NCI-H128 (cell line): ENCODE results near the gene MRPS17.

Experiments
- DNase-seq: peaks from one replicate; lab custom pipeline; 2025; ENCODE audit not compliant: unreplicated experiment; lab: John Stamatoyannopoulos, UW

Gene MRPS17

DNA sequence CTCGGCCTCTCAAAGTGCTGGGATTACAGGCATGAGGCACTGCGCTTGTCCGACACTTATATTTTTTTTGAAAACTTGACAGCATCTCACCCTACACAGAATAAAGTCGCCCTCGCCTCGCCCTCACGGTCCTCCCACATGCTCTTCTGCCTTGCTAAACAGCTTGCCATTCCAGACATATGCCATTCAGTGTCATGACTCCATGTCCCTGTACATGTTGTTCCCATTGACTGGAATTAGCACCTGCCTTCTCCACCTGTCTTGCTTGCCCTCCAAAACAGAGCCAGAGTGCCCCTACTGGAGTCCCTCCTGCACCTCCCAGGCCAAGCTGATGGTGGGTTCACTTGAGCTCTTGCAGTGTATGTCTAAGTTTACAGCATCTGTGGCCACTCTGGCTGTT lies 18.9 kb downstream of the MRPS17 start:
- no peak for DNase-seq

DNA sequence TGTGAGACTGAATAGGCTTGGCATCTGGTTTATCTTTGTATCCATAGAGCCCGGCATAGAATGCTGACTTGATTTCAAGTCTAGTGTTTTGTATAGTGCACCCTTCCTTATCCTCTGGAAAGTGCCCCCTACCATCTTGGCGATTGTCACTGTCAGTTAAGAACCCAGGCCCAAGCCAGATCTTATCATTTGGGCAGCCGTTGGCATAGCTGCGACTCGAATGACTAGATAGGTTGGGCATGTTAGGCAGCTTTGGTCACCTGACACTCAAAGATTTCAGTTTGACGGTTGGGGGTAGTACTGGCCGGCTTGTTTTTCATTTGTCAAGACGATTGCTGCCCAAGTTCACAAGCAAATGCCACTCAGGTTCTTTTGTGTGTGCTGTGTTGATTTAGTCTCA lies 19.3 kb downstream of the MRPS17 start:
- DNase-seq: no peak

DNA sequence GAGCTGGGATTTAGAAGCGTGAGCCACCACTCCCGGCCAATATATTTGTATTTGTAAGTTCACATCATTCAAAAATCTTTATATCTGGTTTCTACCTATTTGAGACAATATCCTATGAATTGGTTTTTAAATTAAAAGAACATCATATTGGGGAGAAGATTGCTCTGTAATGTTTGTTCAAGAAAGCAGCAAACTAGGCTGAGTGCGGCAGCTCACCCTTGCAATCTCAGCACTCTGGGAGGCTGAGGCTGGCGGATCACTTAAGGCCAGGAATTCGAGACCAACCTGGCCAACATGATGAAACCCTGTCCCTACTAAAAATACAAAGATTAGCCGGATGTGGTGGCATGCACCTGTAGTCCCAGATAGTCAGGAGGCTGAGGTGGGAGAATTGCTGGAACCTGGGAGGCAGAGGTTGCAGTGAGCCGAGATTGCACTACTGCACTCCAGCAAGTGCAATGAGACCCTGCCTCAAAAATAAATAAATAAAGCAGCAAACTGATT lies 22.1 kb downstream of the MRPS17 start:
- DNase-seq: no peak

DNA sequence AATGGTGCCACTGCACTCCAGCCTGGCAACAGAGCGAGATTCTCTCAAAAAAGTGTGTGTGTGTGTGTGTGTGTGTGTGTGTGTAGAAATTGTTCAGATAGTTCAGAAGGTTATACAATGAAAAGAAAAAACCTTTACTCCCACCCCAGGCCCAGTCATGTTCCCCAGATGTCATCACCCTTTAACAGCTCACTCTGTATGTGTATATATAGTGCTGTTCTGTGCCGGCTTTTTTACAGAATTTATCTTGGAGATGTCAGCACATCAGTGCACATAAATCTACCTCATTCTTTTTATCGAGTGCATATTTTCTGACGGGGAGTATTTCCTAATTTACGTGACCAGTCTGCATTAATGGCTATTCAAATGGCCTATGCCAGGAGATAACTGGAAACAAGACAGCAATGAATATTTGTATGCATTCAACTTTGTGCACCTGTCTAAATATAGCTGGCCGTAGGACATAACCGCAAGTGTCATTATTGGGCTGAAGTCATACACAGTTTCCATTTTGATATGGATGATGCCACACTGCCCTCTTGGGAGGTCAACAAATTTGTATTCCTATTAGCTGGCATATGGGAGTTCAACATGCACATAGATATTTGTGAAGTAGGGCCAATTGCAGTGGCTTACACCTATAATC lies 24.4 kb downstream of the MRPS17 start:
- DNase-seq: no peak

DNA sequence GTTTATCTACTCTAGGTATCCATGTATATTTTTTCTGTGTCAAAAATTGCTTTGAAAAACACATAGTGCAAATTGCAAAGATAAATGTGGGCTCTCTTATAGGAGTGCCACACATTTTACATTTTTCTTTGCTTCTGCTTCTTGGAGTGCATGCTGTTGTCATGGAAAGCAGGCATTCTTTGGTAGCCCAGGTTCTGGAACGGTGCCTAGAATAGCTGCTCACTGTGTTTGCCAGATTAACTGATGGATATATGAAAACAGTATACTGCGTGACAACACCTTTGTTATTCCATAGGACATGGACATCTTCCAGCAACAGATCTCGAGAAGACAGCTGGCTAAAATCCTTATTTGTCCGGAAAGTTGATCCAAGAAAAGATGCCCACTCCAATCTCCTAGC lies 26.2 kb downstream of the MRPS17 start:
- DNase-seq: no peak

DNA sequence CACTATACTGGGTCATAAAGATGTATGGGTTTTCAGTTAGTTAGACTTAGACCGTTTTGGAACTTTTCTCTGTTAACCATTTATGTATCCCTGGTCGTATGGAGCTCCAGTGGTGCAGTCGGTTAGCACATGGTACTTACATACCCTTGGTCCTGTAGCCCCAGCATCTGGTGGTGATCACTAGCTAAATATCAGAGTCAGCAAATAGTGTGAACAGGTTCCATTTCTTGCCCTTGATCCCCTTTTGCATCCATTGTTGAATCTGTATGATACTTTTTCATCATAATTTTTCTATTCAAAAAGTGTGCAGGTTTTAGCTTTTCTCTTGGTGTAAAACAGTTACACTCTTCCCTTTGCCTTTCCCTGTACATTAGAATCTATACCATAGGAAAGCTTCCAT lies 28.6 kb downstream of the MRPS17 start:
- no peak for DNase-seq

DNA sequence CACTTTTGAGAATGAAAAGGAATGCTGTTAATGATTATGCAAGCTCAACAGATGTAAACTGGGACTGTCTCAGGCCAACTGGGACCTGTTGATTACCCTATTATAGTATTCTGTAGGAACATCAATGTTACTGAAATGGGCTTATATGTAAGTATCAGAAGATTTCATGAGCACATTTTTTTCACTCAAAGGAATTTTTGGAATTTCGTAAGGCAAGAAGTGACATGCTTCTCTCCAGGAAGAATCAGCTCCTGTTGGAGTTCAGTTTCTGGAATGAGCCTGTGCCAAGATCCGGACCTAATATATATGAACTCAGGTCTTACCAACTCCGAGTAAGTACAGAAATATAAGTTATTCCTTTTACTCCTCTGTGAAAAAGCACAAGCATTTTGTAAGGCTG lies 31.9 kb downstream of the MRPS17 start:
- DNase-seq: no peak

DNA sequence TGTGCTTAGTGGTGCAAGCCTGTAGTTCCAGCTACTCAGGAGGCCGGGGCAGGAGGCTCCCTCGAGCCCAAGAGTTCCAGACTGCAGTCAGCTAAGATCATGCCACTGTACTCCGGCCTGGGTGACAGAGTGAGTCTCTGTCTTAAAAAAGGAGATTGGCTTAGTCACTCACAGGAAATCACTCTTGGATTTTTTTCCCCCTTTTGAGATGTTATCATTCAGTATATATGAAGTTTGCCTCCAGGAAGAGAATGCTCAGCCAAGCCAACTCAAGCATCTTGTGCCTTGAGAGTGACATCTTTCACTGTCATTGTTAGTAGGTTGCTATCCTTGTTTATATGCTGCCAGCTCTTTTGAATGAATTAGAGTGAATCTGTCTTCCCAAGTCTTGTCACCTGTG lies 40.7 kb downstream of the MRPS17 start:
- no peak for DNase-seq

DNA sequence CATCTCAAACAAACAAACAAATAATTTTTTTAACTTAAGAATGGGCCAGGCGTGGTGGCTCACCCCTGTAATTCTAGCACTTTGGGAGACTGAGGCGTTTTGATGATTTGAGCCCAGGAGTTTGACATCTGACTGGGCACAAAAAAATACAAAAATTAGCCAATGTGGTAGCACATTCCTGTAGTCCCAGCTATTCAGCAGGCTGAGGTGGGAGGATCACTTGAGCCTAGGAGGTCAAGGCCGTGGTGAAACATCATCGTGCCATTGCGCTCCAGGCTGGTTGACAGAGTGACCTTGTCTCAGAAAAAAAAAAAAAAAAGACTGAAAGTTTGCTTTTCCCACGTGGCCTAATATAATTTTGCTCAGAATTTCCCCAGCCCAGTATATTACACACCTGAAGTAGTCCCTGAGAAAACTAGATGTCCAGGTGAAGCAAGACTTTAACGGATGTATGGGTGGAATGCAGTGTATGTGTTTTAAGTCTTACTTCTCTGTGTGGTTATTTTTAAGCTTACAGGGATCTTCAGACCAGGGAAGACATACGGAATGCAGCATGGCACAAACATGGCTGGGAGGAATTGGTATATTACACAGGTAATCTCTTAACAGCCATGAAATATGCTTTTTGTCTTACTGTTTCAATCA lies 45.3 kb downstream of the MRPS17 start:
- DNase-seq: no peak

DNA sequence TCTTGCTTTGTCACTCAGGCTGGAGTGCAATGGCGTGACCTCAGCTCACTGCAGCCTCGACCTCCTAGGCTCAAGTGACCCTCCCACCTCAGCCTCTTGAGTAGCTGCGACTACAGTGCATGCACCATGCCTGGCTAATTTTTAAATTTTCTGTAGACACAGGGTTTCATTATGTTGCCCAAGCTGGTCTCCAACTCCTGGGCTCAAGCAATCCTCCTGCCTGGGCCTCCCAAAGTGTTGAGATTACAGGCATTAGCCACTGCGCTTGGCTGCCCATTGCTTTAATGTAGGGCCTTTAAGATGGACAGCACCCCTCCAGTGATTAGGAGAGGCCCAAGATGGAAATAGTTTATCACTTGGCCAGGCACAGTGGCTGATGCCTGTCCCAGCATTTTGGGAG lies 52.1 kb downstream of the MRPS17 start:
- no peak for DNase-seq
